GM18517 (cell line): ENCODE results near the gene ZCWPW2.

Experiments used
- ATAC-seq: cut with Tn5 transposase; IDR thresholded peaks from one replicate; pipeline ENCODE4 v1.9.1; 2021; ENCODE audit warnings: mild to moderate bottlenecking, moderate library complexity; ENCODE audit not compliant: unreplicated experiment

ZCWPW2 gene, protein sequence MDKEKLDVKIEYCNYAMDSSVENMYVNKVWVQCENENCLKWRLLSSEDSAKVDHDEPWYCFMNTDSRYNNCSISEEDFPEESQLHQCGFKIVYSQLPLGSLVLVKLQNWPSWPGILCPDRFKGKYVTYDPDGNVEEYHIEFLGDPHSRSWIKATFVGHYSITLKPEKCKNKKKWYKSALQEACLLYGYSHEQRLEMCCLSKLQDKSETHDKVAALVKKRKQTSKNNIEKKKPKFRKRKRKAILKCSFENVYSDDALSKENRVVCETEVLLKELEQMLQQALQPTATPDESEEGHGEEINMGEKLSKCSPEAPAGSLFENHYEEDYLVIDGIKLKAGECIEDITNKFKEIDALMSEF

DNA sequence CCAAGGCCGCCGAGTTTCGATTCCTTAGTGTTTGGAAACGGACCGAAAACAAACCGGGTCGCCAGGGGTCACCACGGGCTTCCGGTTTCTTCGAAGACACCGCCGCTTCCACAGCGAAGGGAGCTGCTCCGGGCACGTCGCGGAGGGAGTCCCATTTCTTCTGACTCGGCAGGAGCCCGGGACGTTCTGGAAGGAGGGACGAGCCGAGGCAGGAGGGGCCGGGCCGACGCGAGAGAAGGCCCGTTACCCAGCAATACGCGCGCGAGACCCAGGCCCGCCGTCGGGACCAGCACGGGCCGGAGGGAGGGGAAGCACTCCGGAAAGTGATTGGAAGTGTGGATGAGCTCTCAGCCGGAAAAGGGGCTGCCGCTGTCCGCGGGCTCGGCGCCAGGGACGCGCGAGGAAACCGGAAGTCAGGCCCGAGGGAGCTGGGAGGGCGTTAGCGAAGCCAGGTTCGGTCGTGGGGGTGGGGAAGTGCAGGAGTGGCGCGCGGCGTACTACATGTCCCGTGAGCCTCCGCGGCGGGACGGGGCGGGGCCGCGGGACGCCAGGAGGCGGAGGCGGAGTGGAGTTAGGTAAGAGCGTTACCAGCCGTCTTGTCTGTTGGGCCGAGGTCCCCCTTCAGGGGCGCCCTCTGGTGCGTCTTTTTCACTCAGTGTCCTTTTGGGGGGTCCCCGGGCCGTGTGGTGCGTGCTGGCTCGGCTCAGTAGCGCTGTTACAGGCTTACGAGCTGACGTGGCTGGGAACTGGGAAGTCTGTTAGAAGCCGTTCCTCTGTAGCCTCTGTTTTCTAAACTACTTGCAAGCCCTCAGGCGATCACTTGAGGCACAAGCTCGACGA lies at the start of gene ZCWPW2, which contains the start of gene AZI2:
Gene ZCWPW2, plus strand, starts transcription at position 93 of the 840 bp plus-strand sequence. CDS start 64,348 bp downstream, outside the sequence.
Gene AZI2, minus strand, starts transcription at position 196 of the 840 bp plus-strand sequence. CDS start 8,207 bp downstream, outside the sequence.
- ATAC-seq: peak; percentile 81

DNA sequence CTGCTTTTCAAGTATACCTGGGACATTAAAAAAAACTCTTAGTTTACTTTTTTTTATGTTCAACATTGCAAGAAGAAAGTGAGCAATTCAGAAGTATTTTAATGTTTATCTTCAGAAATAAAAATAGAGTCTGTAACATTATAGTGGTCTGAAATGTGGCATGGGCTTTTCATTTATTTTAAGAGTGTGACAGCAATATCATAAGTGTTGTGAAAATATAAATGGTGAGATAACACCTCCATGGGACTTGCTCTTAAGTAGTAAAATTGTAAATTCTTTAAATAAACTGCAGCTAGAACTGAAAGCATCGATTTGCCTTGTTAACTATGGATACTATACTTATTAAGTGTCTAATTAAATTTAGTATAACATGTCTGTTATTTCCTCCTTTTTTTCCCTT lies 48.8 kb upstream of the ZCWPW2 start:
- no peak for ATAC-seq

DNA sequence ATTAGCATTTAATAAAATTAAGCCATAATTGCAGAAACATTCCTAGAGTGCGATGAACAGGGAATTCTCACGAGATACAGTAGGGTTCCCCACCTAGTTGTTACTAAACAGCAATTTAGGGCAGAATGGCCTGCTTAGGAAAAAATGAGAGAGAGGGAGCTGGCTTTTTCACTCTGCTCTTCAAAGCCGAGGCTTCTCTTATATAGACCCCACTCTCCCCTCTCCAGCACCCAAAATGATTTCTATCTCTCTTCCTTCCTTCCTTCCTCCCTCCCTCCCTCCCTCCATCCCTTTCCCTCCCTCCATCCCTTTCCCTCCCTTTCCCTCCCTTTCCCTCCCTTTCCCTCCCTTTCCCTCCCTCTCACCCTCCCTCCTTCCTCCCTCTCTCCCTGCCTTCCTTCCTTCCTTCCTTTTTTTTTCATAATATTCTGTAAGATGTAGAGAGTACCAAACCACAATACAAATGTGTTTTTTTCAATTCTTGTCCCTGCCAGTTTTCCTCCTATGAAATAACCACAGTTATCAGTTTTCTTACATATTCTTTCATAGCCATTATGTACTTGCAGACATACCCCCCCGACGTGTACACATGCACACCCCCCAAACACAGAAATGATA lies 48.1 kb upstream of the ZCWPW2 start:
- no peak for ATAC-seq

DNA sequence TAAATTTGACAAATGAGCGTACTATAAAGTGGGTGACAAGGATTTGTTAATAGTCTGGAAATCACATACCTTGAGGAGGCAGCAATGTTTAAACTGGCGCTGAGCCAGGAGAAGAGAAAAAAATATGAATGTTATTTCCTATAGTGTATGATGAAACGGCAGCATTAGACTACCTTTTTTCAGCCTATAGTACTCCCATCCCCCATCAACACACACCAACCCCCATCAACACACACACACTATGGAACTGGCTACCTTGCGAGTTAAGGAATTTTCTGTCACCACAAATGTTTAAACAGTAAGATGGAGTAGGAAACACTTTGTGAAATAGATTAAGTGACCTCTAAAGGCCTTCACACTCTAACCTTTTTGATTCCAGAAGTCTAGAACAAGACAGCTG lies 46.8 kb upstream of the ZCWPW2 start:
- no peak for ATAC-seq

DNA sequence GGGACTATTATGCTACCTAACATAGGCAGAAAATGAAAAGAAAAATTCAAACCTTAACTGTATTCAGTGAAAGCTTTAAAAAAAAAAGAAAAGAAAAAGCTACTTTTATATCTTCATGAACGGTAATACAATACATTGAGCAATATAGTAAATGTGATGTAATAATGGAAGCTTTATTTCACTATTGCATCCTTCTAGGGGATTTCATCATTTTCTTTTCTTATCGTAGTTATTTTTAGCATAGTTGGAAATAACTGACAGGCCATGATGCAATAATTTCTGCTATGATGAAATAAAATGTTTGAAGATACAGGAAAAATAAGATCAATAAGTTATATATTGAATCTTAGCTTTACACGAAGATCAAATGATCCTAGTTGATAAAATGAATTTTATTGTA lies 40.3 kb upstream of the ZCWPW2 start:
- ATAC-seq: no peak

DNA sequence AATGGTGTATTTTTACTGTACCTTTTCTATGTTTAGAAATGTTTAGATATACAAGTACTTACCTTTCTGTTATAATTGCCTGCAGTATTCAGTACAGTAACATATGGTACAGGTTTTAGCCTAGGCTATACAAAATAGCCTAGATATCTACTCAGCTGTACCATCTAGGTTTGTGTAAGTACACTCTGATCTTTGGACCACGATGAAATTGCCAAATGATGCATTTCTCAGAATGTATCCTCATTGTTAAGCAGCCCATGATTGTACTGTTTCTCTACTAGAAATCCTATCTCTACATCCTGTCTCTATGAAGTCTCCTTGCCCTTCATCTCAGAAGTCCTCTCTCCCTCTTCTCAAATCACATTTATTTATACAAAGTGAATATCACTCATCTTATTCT lies 32.8 kb upstream of the ZCWPW2 start:
- no peak for ATAC-seq

DNA sequence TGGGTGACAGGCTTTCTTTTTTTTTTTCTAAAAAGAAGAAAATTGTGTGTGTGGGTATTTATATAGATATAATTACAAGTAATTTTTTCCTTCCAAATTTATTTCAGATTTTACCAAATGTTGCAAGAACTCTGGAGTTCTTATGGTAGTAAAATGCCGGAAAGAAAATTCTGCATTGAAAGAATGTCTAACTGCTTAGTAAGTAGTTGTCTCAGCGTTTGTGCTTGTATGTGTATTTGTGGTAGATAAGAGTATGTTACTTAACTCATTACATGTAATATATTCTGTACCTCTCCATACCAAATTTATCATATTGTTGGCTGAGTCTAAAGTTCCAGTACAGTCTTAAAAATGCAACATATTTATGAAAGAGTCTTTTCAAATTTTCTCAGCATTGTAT lies 32.3 kb upstream of the ZCWPW2 start:
- ATAC-seq: no peak

DNA sequence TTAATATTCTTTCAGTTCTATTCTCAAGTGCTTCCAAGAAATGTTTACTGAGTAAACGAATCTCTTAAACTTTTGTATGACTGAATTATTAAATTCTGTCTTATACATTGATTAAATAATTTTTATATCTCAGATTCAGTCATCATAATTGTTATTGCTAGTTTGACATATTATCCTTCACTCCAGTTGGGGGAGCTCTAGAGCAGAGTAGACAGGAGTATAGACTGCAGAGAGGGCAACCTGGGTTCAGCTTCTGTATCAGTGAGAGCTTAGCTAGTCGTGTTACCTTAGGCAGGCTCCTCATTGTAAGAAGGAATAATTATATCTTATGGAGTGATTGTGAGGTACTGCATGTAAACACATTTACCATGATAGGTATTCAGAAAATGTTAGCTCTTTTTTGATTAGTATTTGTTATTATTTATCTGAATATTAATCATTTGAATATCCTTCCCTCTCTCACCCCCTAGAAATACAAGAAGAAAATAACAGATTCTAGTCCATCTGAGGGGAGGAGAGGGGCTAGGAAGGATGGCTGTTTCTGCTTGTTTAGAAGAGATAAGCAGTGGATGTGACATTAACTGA lies 31.0 kb upstream of the ZCWPW2 start:
- ATAC-seq: peak; percentile 88

DNA sequence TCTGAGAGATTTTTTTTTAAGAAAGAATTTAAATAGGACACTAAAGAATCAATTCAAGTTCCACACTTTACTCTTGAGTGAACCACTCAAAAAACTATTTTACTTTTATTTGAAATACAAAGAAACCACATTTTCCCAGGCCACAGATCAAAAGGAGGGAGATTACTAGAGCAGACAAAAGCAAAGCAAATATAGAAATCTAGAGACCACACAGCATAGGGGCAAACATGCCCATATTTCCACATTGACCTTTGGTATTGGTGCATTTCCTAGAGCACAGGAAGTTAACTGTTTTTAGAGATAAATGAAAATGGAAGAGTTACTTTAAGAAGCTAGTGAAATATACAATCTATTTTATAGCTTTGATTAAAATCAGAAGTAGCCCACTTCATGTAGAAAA lies 27.5 kb upstream of the ZCWPW2 start:
- ATAC-seq: no peak

DNA sequence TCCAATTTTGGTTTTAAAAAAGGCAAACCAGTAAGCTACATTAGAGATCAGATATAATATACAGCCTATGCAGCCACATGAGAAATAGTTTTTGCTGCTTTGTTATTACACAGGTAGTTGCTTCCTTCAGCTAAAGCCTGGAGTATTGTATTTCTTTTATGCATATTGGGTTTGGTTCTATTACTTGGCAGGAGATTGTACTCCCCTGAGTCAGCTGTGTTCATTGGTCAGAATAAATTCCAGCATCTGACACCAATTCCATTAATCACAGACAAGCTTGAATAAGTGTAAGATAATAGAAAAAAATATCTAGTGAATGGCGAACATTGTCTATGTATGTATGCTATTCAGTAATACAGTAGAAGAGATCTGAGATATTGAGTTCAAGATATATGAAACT lies 26.1 kb upstream of the ZCWPW2 start:
- ATAC-seq: no peak

DNA sequence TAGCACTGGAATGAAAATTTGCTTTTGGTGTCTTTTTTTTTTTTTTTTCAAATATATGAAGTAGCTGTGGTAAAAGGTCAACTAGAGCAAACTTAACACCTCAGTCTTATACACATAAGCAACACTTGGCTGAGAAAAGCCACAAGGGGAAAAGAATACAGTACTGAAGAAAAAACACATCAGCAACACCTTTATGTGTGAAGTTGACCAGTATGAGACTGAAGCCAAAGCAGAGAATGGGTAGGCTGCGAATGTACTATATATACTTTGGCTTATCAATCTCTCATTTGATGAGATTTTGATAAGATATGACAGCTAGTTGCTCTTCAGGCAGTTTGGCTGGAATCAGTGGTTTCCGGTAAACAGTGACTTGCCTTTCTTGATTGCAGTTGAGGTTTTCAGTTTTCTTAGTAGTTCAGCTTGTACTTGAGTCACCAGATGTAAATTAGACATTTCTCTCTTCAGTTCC lies 22.0 kb upstream of the ZCWPW2 start:
- peak; percentile 84 for ATAC-seq

DNA sequence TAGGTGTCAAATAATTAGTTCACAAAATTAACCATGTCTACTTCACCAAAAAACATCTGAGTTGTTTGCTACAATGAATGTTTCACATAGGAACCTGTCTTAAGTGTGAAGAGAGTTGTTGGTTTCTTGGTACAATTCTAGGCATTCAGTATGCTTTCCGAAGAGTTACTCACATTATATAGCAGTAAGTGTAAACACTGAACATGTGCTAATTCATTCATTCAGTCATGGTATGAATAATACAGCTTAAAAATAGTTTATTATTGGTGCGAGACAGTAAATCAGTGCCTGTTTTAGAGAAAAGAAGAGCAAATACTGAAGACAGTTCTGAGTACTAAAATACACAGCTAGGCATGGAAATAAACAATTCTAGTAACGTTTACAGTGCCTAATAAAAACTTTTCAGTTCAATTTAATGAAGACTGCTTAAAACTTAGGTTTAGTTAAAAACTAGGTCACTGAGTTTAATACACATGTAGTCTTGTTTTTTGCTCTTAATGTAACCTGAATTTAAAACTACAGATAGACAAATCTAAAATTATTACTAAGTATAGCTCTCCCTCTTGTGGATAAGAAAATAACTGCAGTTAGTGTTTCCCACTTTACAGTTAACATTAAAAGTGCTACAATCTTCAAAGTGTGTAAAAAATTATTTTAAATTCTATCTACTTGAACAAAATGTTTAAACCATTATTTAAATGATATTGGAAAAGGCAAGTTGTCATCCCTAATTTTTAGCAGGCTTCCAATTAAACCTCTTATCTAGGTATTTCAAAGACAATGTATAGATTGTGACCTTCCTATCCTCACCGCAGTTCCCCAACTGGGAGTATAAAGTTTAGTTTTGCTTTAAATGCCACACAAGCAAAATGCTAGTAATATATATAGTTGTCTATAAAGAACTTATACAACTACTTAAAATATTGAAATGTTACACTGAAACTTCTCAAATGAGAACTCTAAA lies 20.1 kb upstream of the ZCWPW2 start:
- ATAC-seq: peak; percentile 39

DNA sequence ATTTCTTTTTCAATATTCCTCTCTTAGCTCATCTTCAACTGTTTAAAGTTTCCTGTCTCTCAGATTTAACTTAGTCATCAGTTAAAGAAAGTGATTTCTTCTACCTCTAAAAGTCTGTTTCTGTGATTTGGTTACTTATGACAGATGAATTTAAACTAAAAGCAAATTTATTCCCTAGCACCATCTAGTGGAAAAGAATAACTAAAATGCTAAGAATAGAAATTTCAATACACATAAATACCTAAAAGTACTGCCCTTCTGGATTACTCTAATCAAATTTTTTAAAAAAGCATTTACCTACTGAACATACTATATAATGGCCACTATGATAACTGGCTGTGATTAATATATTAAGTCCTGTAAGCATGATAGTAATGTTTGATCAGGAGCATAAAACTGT lies 14.0 kb upstream of the ZCWPW2 start:
- no peak for ATAC-seq

DNA sequence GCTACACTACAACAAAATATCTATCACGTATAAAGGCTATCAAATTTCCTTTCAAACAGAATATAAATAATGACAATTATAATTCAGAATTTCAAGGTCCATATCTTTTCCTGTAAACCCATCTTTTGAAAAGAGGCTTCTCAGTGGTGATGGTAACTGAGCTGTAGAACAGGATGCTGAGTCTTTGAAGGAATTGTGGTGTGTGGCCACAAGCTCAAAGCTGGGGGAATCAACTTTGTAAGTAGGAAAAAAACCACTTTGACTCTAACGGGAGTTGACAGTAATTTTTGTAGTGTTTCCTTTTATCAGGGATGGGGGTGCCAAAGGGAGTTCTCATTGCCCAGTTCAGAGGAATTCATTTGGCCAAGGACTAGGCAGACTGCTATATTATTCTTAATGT lies 13.3 kb upstream of the ZCWPW2 start:
- ATAC-seq: no peak

DNA sequence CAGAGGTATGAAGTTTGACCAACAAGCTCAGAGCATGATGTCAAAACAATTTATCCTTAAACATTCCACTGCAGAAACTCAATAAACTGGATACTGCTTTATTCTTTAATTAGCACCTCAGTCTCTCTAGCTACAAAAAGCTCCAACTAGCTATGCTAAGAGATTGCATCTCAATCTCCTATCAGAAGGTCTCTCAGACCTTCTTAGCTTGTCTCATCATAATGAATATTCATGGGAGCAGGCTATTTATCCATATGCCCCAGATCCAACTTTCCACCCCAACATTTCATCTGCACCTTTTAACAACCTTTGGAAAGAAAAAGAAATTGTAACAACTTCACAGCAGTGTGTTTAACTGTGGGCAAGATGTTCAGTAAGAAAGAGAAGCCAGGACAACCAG lies 11.3 kb upstream of the ZCWPW2 start:
- no peak for ATAC-seq

DNA sequence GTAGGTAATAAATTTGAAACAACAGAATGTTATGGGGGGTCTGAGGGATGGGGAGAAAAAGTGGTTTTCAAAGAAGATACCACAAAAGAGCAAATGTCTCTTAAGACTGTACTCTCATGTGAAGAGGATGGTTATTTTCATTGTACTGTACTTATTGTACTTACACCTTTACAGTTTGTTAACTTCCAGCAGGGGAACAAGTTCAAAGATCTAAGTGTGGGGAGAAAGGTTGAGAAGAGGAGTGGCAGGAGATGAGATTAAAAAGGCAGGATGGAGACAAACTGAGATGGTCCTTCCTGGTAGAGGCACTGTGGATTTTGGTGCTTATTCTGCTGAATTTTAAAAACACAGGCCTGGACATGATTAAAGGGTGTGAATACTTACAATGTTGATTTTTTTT lies 5.4 kb upstream of the ZCWPW2 start:
- ATAC-seq: no peak

DNA sequence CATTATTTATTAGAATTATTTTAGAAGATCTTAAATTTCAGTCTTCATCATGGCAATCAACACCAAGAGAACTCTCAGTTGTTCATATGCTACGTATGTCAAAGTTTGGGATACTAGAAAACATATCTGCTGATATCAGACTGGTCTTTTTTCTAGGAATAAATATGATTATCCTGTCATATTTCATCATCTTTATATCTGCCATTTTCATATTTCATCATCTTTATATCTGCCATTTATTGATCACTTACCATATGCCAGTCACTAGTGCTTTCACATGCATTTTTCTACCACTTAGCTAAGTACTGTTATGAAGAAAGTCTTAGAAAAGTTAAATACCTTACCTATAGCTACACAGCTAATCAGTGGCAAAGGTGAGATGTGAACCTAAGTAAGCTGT lies 2.8 kb upstream of the ZCWPW2 start:
- no peak for ATAC-seq

DNA sequence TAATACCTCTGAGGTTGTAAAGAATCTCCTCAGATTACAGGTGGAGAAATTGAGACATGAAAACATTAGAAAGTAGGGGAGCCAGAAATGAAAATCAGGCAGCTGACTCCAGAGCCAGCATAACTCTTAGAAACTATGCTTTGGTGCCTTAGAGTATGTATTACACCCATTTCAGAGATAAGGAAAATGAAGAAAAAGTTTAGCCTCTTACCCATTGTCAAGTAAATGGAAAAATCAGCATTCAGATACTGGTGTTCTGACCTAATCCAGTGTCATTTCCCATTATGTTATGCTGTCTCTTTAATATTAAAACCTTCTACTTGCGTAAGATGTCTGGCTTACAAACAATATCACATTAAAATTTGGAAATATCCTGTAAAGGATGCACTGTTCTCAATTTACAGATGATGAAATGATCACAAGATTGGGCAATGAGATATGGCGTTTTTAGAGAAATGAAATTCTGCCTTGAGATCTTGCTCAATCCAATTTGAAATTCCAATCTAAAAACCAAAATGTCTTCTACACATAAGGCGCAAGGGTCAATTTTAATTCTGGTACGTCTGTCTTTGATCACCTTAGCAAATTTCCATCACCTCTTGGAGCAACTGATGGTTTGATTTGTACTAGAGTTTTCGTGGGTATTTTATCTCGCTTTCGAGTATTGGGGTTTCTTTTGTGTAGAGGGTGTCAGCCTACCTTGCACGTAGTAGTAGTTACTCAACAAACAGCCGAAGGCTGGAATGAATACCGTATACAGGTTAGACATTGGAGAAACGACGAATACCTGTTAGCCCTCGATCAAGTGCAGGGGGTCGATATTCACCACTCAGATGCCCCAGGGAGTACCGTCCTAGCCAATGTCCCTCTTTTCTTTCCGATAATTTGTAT lies 902 bp upstream of the ZCWPW2 start:
- no peak for ATAC-seq

DNA sequence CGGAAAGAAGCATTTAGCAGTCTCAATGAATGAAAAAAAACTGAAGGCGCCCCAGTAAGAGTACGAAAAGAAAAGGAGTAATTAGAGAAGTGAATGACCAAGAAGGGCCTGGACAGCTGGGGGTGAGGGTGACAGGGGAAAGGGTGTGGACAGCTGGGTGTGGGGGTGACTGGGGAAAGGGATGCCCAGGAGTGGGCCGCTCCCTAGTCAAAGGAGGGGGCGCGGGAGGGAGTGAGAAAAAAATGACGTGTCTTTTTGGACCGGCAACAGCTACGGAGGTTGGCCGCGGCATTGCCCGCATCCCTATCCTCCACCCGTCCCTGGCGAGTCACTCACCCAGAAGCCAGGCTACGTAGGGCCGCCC lies 274 bp upstream of the ZCWPW2 start:
- ATAC-seq: no peak
